Astrocyte of the cerebellum (primary cell): ENCODE measurements around the gene FUOM.
A peak's percentile ranks its signal among the peaks of the same experiment; 100 is the strongest.

Source experiments
- DNase-seq: peaks from one replicate; pipeline ENCODE4 v3.0.0-alpha.2; 2011; ENCODE audit warnings: low read depth
- H3K4me3 ChIP-seq: 2 replicates; pipeline ENCODE4 v1.5.1; 2011; ENCODE audit warnings: mild to moderate bottlenecking, low read depth, low read length, moderate library complexity
- CTCF ChIP-seq: IDR thresholded peaks from 2 replicates; pipeline ENCODE4 v1.5.1; 2012; ENCODE audit warnings: low read length, low read depth, moderate library complexity, mild to moderate bottlenecking; ENCODE audit errors: missing control alignments
- in situ Hi-C: cut with HindIII; loops from 2 replicates; pipeline ENCODE4 v1.10.0; 2017; ENCODE audit warnings: low sequenced_read_pairs

The FUOM gene

GRCh38 chr10:133401500-133401899, 43.7 kb upstream of the FUOM start:
- no peak for DNase-seq
- TF ChIP-seq CTCF, result no peak
- in situ Hi-C loops, result no loop called here

GRCh38 chr10:133400624-133401424, 43.0 kb upstream of the FUOM start:
- H3K4me3 ChIP-seq, result no peak overlapping the region
- no peak for TF ChIP-seq CTCF
- in situ Hi-C loops, result no loop called here
- no peak for DNase-seq

More at GRCh38 chr10:133401500-133401899, 43.7 kb upstream of the FUOM start:
- H3K4me3 ChIP-seq, result no peak overlapping the region

GRCh38 chr10:133399123-133399601, 41.3 kb upstream of the FUOM start:
- in situ Hi-C loops, result no loop called here
- no peak overlapping the region for H3K4me3 ChIP-seq
- TF ChIP-seq CTCF, result no peak
- DNase-seq, result no peak

- H3K4me3 ChIP-seq, result no peak overlapping the region
- no peak for DNase-seq
- TF ChIP-seq CTCF, result no peak
- in situ Hi-C loops, result no loop called here
These were observed 40.1 kb upstream of the FUOM start for GRCh38 chr10:133397938-133398337.

GRCh38 chr10:133396035-133396624, 38.3 kb upstream of the FUOM start:
- no peak overlapping the region for H3K4me3 ChIP-seq

GRCh38 chr10:133394801-133395221, 37.0 kb upstream of the FUOM start:
- TF ChIP-seq CTCF, result no peak
- peak overlapping the region; percentile 87 for H3K4me3 ChIP-seq
- in situ Hi-C loops, result no loop called here
- DNase-seq, result no peak

More at GRCh38 chr10:133396035-133396624, 38.3 kb upstream of the FUOM start:
- TF ChIP-seq CTCF, result no peak
- DNase-seq, result no peak
- in situ Hi-C loops, result no loop called here
